Uterus (tissue), 4 donors: ENCODE data around the gene ANKRD12. TPM values are rescaled to one million over a fixed set of nuclear protein-coding genes. Genes with fewer than 3 reads are reported as not detected.

Experiments
- DNase-seq, 2 donors: peaks; one replicate each; pipeline ENCODE4 v3.0.0-alpha.2; 2019 to 2020
- H3K27ac ChIP-seq, 2 donors: fragments of 200-600 bp; sonication (generic); 1 replicate in 1 of 2; 2 replicates in 1 of 2; pipeline ENCODE4 v1.5.1; 2016 to 2018
- H3K27me3 ChIP-seq, 2 donors: fragments of 200-600 bp; sonication (generic); one replicate each; pipeline ENCODE4 v1.5.1; 2018 to 2019; ENCODE audit warnings: control low read depth in 1 of 2
- H3K36me3 ChIP-seq, 2 donors: fragments of 200-600 bp; sonication (generic); one replicate each; pipeline ENCODE4 v1.5.1; 2019; ENCODE audit warnings: control low read depth in 1 of 2
- H3K4me1 ChIP-seq, 2 donors: fragments of 200-600 bp; sonication (generic); one replicate each; pipeline ENCODE4 v1.5.1; 2018 to 2019; ENCODE audit warnings: control low read depth in 1 of 2
- H3K4me3 ChIP-seq, 2 donors: fragments of 200-600 bp; sonication (generic); 1 replicate in 1 of 2; 2 replicates in 1 of 2; pipeline ENCODE4 v1.5.1; 2018 to 2019; ENCODE audit warnings: mild to moderate bottlenecking in 1 of 2
- H3K9me3 ChIP-seq, 2 donors: fragments of 200-600 bp; sonication (generic); one replicate each; pipeline ENCODE4 v1.5.1; 2019; ENCODE audit warnings: control low read depth in 1 of 2
- CTCF ChIP-seq, 4 experiments: fragments of 200-600 bp in 2 of 4; fragments of 450-650 bp in 2 of 4; sonication (generic) in 2 of 4; IDR thresholded peaks; one replicate each; pipeline ENCODE4 v1.5.1; 2016 to 2019; ENCODE audit warnings: antibody characterized with exemption in 4 of 4, mild to moderate bottlenecking in 2 of 4, moderate library complexity in 1 of 4
- POLR2A ChIP-seq, 2 donors: fragments of 450-650 bp; IDR thresholded peaks; one replicate each; pipeline ENCODE4 v1.6.1; 2016; ENCODE audit warnings: antibody characterized with exemption in 2 of 2, mild to moderate bottlenecking in 1 of 2, moderate library complexity in 1 of 2
- intact Hi-C: fragments of 100-400 bp; cut with DNase I; formaldehyde crosslinking; loops from one replicate; pipeline ENCODE4 v1.15.1; 2023; ENCODE audit warnings: low total_unique reads
- total RNA-seq, 4 donors: library from RNA; depleted of rRNA in 3 of 4; stranded (reverse); fragments of >200 nt in 3 of 4; gene quantifications; one replicate each; pipeline versions ENCODE4 v1.1.0 to v1.2.4, GENCODE V29; 2014 to 2023
- donor health status: DM: yes; HTN: yes; CAD: no.

ANKRD12 gene
- total RNA-seq, 4 donors from 2014 or later: 29.1 to 122 (median 43.6) TPM

GRCh38 chr18:9096007-9096371 lies 40.6 kb upstream of the ANKRD12 start:
- H3K27ac ChIP-seq: no peak overlapping the region
- DNase-seq: no peak
- no peaks in the 10 kb centered on the region for H3K9me3 ChIP-seq
- H3K4me1 ChIP-seq: no peaks in the 10 kb centered on the region
- intact Hi-C loops: no loop called here
- no peaks in the 10 kb centered on the region for H3K27me3 ChIP-seq
- TF ChIP-seq CTCF (IDR thresholded peaks at IDR 0.05) (no peak), POLR2A (IDR thresholded peaks at IDR 0.05) (no peak)
- no peak overlapping the region for H3K4me3 ChIP-seq
- no peaks in the 10 kb centered on the region for H3K36me3 ChIP-seq

- DNase-seq: no peak
- no peak for TF ChIP-seq POLR2A (IDR thresholded peaks at IDR 0.05)
- no peak for TF ChIP-seq CTCF (IDR thresholded peaks at IDR 0.05)
- intact Hi-C loops: no loop called here
- no peak overlapping the region for H3K4me3 ChIP-seq
- H3K9me3 ChIP-seq: no peaks in the 10 kb centered on the region
- H3K4me1 ChIP-seq: no peaks in the 10 kb centered on the region
- H3K36me3 ChIP-seq: no peaks in the 10 kb centered on the region
- H3K27me3 ChIP-seq: no peaks in the 10 kb centered on the region
- no peak overlapping the region for H3K27ac ChIP-seq
Observed at GRCh38 chr18:9096685-9097084, 39.9 kb upstream of the ANKRD12 start.

- H3K27ac ChIP-seq: no peak overlapping the region
- H3K4me1 ChIP-seq: no peaks in the 10 kb centered on the region
- DNase-seq: no peak
- H3K36me3 ChIP-seq: no peaks in the 10 kb centered on the region
- TF ChIP-seq CTCF (IDR thresholded peaks at IDR 0.05) (no peak), POLR2A (IDR thresholded peaks at IDR 0.05) (no peak)
- intact Hi-C loops: no loop called here
- H3K9me3 ChIP-seq: no peaks in the 10 kb centered on the region
- no peak overlapping the region for H3K4me3 ChIP-seq
- no peaks in the 10 kb centered on the region for H3K27me3 ChIP-seq
Observed at GRCh38 chr18:9097349-9097748, 39.2 kb upstream of the ANKRD12 start.

GRCh38 chr18:9100796-9101195 lies 35.8 kb upstream of the ANKRD12 start:
- no peak for TF ChIP-seq CTCF (IDR thresholded peaks at IDR 0.05)
- no peak for TF ChIP-seq POLR2A (IDR thresholded peaks at IDR 0.05)
- no peaks in the 10 kb centered on the region for H3K36me3 ChIP-seq
- no peak overlapping the region for H3K27ac ChIP-seq

GRCh38 chr18:9101730-9102507 lies 34.7 kb upstream of the ANKRD12 start:
- no peak for TF ChIP-seq POLR2A (IDR thresholded peaks at IDR 0.05)
- TF ChIP-seq CTCF (IDR thresholded peaks at IDR 0.05): no peak
- Histone ChIP-seq H3K27me3 (no peaks in the 10 kb centered on the region), H3K9me3 (no peaks in the 10 kb centered on the region), H3K4me3 (peak overlapping the region; percentile 69 to 82), H3K36me3 (no peaks in the 10 kb centered on the region), H3K4me1 (peaks cover 0 to 8% of the 10 kb centered on the region in 2 donors), H3K27ac (peak overlapping the region; percentile 93 to 94)
- intact Hi-C loops: loop anchor here (5.0 kb wide), 1 partner anchor 35 kb away; the partner anchor contains the start of gene ANKRD12
- DNase-seq: peak in 1 of 2 donors; percentile 24

More at GRCh38 chr18:9100796-9101195, 35.8 kb upstream of the ANKRD12 start:
- Histone ChIP-seq H3K4me3 (no peak overlapping the region), H3K9me3 (no peaks in the 10 kb centered on the region), H3K4me1 (peaks cover 0 to 8% of the 10 kb centered on the region in 2 donors), H3K27me3 (no peaks in the 10 kb centered on the region)
- no peak for DNase-seq
- intact Hi-C loops: loop anchor here (5.0 kb wide), 1 partner anchor 37 kb away; the partner anchor contains the start of gene ANKRD12
